SU-DHL-6 (cell line): ENCODE results near the gene CR1L.
"Not testable (repeated sequence)": the region's sequence is repeated elsewhere in the genome, so short reads cannot be mapped to it uniquely, and the experiment has no call there.

Experiments
- H2AFZ ChIP-seq: fragments of 200-600 bp; sonication (generic); 2 replicates; pipeline ENCODE4 v1.6.1; 2014; ENCODE audit warnings: low read depth, mild to moderate bottlenecking, moderate library complexity, mixed read lengths, antibody characterized with exemption, low read length; ENCODE audit not compliant: severe bottlenecking
- H3F3A ChIP-seq: fragments of 200-600 bp; shearing (Covaris generic); 2 replicates; pipeline ENCODE4 v1.6.0; 2016; ENCODE audit warnings: antibody characterized with exemption, mild to moderate bottlenecking; ENCODE audit not compliant: insufficient read depth
- H3K27ac ChIP-seq: fragments of 200-600 bp; sonication (generic); 2 replicates; pipeline ENCODE4 v1.5.1; 2016; ENCODE audit warnings: low read depth, mild to moderate bottlenecking, low read length, moderate library complexity, mixed read lengths
- H3K27me3 ChIP-seq: fragments of 200-600 bp; sonication (generic), shearing (Covaris generic); 2 replicates; pipeline ENCODE4 v1.6.0; 2014; ENCODE audit warnings: mild to moderate bottlenecking, low read length
- H3K36me3 ChIP-seq: fragments of 200-600 bp; sonication (generic); 2 replicates; pipeline ENCODE4 v1.6.1; 2014; ENCODE audit warnings: mild to moderate bottlenecking, low read length, mixed read lengths
- H3K4me2 ChIP-seq: fragments of 300-600, 200-600 bp; shearing (Covaris generic), sonication (generic); 2 replicates; pipeline ENCODE4 v1.6.0; 2014; ENCODE audit warnings: low read length, low read depth, mild to moderate bottlenecking; ENCODE audit not compliant: poor library complexity, severe bottlenecking
- H3K4me3 ChIP-seq: fragments of 200-600 bp; sonication (generic); 2 replicates; pipeline ENCODE4 v1.5.1; 2014; ENCODE audit warnings: antibody characterized with exemption, low read length, mild to moderate bottlenecking, mixed read lengths; ENCODE audit not compliant: insufficient read depth, poor library complexity, severe bottlenecking
- H3K79me2 ChIP-seq: fragments of 200-600 bp; sonication (generic); 2 replicates; pipeline ENCODE4 v1.6.1; 2014; ENCODE audit warnings: mild to moderate bottlenecking, low read length, moderate library complexity; ENCODE audit not compliant: insufficient read depth
- H3K9ac ChIP-seq: fragments of 200-600 bp; sonication (generic); 2 replicates; pipeline ENCODE4 v1.7.0; 2014; ENCODE audit warnings: mild to moderate bottlenecking, low read length
- H3K9me2 ChIP-seq: fragments of 200-600 bp; sonication (generic); replicated peaks from 2 replicates; pipeline ENCODE4 v1.6.1; 2014; ENCODE audit warnings: low read length; ENCODE audit not compliant: insufficient read depth
- H3K9me3 ChIP-seq: fragments of 200-600 bp; sonication (generic); 2 replicates; pipeline ENCODE4 v1.6.1; 2014; ENCODE audit warnings: low read length, mixed read lengths; ENCODE audit not compliant: insufficient read depth
- H4K20me1 ChIP-seq: fragments of 200-600 bp; sonication (generic); 2 replicates; pipeline ENCODE4 v1.6.1; 2014; ENCODE audit warnings: low read depth, mild to moderate bottlenecking, antibody characterized with exemption, low read length, moderate library complexity, mixed read lengths
- CTCF ChIP-seq: fragments of 200-600 bp; sonication (generic); IDR thresholded peaks from one replicate; pipeline ENCODE4 v1.5.1; 2017; ENCODE audit warnings: antibody characterized with exemption, mild to moderate bottlenecking, low read length, moderate library complexity; ENCODE audit not compliant: insufficient read depth, poor library complexity, severe bottlenecking
- EZH2phosphoT487 ChIP-seq: fragments of 200-600 bp; sonication (generic), shearing (Covaris generic); conservative IDR thresholded peaks from 2 replicates; pipeline ENCODE4 v1.6.1; 2018; ENCODE audit warnings: mild to moderate bottlenecking, antibody characterized with exemption, low read length, moderate library complexity, mixed read lengths

Gene CR1L

GRCh38 chr1:207703712-207704111 lies 58.8 kb downstream of the CR1L start:
- no peaks in the 10 kb centered on the region for H3F3A ChIP-seq
- H3K9me2 ChIP-seq = no peaks in the 10 kb centered on the region
- H3K27me3 ChIP-seq = no peaks in the 10 kb centered on the region
- H3K4me3 ChIP-seq = no peak overlapping the region
- H3K36me3 ChIP-seq = no peaks in the 10 kb centered on the region
- no peak overlapping the region for H2AFZ ChIP-seq
- TF ChIP-seq EZH2phosphoT487 = no peak
- no peak for TF ChIP-seq CTCF
- no peak overlapping the region for H3K4me2 ChIP-seq
- no peaks in the 10 kb centered on the region for H4K20me1 ChIP-seq
- H3K27ac ChIP-seq = no peak overlapping the region
- no peak overlapping the region for H3K9ac ChIP-seq
- H3K79me2 ChIP-seq = no peaks in the 10 kb centered on the region
- no peaks in the 10 kb centered on the region for H3K9me3 ChIP-seq

- not testable (repeated sequence) for H3K4me2 ChIP-seq, H3K36me3 ChIP-seq, H3F3A ChIP-seq, H3K9me2 ChIP-seq, H3K79me2 ChIP-seq, H3K4me3 ChIP-seq, H2AFZ ChIP-seq, H3K27ac ChIP-seq, H4K20me1 ChIP-seq, H3K9ac ChIP-seq, H3K9me3 ChIP-seq, H3K27me3 ChIP-seq
Measured at GRCh38 chr1:207708004-207708403, 63.1 kb downstream of the CR1L start.

DNA sequence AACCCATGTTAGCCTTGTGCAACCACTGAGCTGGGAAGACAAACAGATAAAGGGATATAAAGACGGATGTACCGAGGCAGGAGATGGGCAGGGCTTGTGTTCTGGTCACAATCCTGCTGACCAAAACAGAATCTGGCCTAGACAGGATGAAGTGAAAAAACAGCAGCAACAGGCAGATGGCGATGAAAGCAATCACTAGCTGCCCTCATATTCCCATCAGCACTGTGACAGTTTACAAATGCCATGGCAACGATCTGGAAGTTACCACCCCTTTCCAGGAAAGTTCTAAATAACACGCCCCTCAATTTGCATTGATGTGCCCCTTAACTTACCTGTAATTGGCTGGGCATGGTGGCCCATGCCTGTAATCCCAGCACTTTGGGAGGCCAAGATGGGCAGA lies 66.4 kb downstream of the CR1L start:
- no peak overlapping the region for H3K27ac ChIP-seq
- no peak overlapping the region for H3K4me3 ChIP-seq
- H3K27me3 ChIP-seq = no peaks in the 10 kb centered on the region
- peaks cover 5% of the 10 kb centered on the region; the same call in 1 of the 2 replicates for H3K9me3 ChIP-seq
- H3K9me2 ChIP-seq = no peaks in the 10 kb centered on the region
- no peaks in the 10 kb centered on the region for H3K36me3 ChIP-seq
- no peak for TF ChIP-seq EZH2phosphoT487
- TF ChIP-seq CTCF = no peak
- no peaks in the 10 kb centered on the region for H3K79me2 ChIP-seq
- no peak overlapping the region for H2AFZ ChIP-seq
- no peak overlapping the region for H3K9ac ChIP-seq
- H3K4me2 ChIP-seq = no peak overlapping the region
- no peaks in the 10 kb centered on the region for H3F3A ChIP-seq
- no peaks in the 10 kb centered on the region for H4K20me1 ChIP-seq

DNA sequence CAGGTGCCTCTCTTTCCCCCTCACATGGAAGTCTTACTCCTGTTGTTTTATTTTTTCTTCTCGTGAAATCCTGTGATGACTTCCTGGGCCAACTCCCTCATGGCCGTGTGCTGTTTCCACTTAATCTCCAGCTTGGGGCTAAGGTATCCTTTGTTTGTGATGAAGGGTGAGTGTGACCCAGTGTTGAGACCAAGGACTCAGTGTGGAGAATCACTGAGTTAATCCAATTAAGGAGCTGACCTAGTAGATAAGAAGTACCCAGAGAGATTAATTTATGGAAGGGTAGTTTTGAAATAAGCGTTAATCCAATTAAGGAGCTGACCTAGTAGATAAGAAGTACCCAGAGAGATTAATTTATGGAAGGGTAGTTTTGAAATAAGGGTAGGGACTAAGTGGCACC lies 67.8 kb downstream of the CR1L start:
- not testable (repeated sequence) for H3K27me3 ChIP-seq, H3K79me2 ChIP-seq, H3F3A ChIP-seq, H3K9ac ChIP-seq, H3K4me3 ChIP-seq, H3K9me2 ChIP-seq, H3K4me2 ChIP-seq, H3K9me3 ChIP-seq, H2AFZ ChIP-seq, H4K20me1 ChIP-seq, H3K36me3 ChIP-seq, H3K27ac ChIP-seq
